ENCODE measurements around the gene PSMB7. TPM values are rescaled to one million over a fixed set of nuclear protein-coding genes. Genes with fewer than 3 reads are reported as not detected.
A peak's percentile ranks its signal among the peaks of the same experiment; 100 is the strongest.
"Not testable (repeated sequence)": the region's sequence is repeated elsewhere in the genome, so short reads cannot be mapped to it uniquely, and the experiment has no call there.

PSMB7 gene
- total RNA-seq, 6 experiments from 2014 or later = 220 to 267 (median 263) TPM

DNA sequence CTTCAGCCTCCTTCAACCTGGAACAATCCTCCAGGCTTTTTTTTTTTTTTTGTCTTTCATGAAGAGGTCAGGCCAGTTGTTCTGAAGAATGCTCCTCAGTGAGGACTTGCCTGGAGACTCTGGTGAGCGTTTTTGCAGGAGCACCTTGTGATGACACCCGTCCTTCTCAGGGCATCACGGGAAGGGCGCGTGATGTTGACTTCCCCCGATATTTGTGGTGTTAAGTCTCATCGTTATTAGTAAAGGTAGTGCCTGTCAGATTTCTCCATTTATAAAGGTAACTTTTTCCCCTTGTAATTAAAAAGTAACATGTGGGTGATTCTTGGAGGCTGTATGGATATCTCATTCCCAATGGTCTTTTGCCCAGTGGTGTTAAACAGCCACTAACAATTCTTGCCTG, 11.1 kb upstream of the PSMB7 start:
- peaks cover 12% of the 10 kb centered on the region for H3K4me1 Mint-ChIP-seq (ENCODE audit: low read depth)
- H3K4me3 Mint-ChIP-seq = no peak overlapping the region
- no peaks in the 10 kb centered on the region for H3K36me3 Mint-ChIP-seq (ENCODE audit: low read depth)
- no peak for DNase-seq
- TF ChIP-seq, protein P1, sequence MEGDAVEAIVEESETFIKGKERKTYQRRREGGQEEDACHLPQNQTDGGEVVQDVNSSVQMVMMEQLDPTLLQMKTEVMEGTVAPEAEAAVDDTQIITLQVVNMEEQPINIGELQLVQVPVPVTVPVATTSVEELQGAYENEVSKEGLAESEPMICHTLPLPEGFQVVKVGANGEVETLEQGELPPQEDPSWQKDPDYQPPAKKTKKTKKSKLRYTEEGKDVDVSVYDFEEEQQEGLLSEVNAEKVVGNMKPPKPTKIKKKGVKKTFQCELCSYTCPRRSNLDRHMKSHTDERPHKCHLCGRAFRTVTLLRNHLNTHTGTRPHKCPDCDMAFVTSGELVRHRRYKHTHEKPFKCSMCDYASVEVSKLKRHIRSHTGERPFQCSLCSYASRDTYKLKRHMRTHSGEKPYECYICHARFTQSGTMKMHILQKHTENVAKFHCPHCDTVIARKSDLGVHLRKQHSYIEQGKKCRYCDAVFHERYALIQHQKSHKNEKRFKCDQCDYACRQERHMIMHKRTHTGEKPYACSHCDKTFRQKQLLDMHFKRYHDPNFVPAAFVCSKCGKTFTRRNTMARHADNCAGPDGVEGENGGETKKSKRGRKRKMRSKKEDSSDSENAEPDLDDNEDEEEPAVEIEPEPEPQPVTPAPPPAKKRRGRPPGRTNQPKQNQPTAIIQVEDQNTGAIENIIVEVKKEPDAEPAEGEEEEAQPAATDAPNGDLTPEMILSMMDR (IDR thresholded peaks at IDR 0.05) = no peak
- no peak overlapping the region for H3K27ac Mint-ChIP-seq
- H3K9me3 Mint-ChIP-seq = no peaks in the 10 kb centered on the region
- peaks cover 24% of the 10 kb centered on the region for H3K27me3 Mint-ChIP-seq (ENCODE audit: insufficient read depth)

DNA sequence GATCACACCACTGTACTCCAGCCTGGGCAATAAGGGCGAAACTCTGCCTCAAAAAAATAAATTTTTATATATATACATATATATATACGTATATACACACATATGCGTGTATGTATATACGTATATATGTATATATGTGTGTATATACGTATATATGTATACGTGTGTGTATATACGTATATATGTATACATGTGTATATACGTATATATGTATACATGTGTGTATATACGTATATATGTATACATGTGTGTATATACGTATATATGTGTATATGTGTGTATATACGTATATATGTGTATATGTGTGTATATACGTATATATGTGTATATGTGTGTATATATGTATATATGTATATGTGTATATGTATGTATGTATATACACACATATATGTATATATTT, 10.5 kb upstream of the PSMB7 start:
- Mint-ChIP-seq H3K27me3 (ENCODE audit: insufficient read depth) (peaks cover 24% of the 10 kb centered on the region), H3K4me1 (ENCODE audit: low read depth) (peaks cover 12% of the 10 kb centered on the region)
- H3K4me3 Mint-ChIP-seq; H3K36me3 Mint-ChIP-seq (ENCODE audit: low read depth); DNase-seq; H3K27ac Mint-ChIP-seq; H3K9me3 Mint-ChIP-seq: not testable (repeated sequence)

DNA sequence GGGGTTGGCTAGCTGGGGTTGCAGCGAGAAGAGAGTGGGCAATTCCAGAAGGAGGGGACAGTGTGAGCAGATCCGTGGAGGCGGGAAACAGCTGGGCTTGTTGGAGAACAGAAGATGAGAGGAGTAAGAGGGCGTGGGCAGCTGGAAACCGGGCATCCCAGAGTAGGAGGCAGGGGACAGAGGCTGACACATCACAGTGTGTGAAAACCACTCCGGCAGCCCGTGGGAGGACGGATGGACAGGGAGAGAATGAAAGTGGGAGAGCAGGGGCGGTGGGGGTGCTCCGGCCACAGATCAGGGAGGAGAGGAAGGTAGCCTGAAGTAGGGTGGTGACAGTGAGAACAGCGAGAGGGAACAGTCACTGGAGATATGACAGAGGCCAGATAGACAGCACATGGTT, 8.3 kb upstream of the PSMB7 start:
- Mint-ChIP-seq H3K4me3 (peak overlapping the region; percentile 53), H3K9me3 (no peaks in the 10 kb centered on the region), H3K4me1 (ENCODE audit: low read depth) (peaks cover 14% of the 10 kb centered on the region), H3K36me3 (ENCODE audit: low read depth) (no peaks in the 10 kb centered on the region), H3K27ac (no peak overlapping the region), H3K27me3 (ENCODE audit: insufficient read depth) (peaks cover 21% of the 10 kb centered on the region)
- TF ChIP-seq, protein P1 (IDR thresholded peaks at IDR 0.05) = no peak
- DNase-seq = no peak

DNA sequence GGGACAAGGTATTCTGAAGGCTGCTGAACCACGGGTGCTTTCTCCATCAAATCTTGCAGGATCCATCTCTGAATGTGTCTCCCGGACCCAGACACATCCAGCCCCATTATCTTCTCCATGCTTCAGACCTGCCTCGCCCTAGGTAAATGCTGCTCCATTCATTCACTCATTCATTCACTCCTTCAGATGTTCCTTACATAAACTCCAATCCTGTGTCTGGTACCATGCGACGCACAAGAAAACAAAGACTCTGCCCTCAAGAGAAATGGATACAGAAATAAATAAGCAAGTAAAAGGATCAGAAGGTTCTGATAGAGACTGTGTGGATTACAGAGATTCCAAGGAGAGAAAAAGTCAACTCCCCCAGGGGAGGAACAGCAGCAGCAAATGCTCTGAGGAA, 7.9 kb upstream of the PSMB7 start:
- Mint-ChIP-seq H3K9me3 (no peaks in the 10 kb centered on the region), H3K4me3 (peak overlapping the region; percentile 53), H3K27ac (no peak overlapping the region), H3K36me3 (ENCODE audit: low read depth) (no peaks in the 10 kb centered on the region), H3K27me3 (ENCODE audit: insufficient read depth) (peaks cover 24% of the 10 kb centered on the region), H3K4me1 (ENCODE audit: low read depth) (peaks cover 16% of the 10 kb centered on the region)
- TF ChIP-seq, protein P1 (IDR thresholded peaks at IDR 0.05) = no peak
- no peak for DNase-seq

DNA sequence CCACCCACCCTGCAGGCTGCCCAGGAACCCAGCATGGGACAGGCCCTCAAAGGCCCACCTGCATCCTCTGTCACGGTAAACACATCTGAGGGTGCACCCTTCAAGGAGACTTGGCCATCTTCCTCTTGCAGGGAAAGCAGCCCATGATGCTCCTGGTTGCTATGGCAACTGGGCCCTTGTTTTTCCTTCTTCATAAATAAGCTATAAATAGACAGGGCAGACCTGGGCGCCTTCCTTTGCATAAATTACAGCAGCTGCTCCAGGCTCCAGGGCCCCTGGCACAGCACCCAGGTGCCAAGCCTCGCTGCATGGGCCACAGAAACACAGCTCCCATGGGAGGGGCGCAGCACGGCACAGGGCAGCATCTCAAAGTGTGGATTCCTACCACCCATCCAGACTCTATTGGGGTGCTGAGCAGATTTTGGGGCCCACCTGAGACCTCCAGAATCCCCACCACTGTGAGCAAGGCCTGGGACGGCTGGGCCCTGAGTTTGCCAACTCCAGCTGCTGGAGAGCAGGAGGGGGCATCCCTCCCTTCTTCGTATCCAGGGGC, 5.8 kb upstream of the PSMB7 start:
- H3K36me3 Mint-ChIP-seq (ENCODE audit: low read depth) = no peaks in the 10 kb centered on the region
- peaks cover 16% of the 10 kb centered on the region for H3K4me1 Mint-ChIP-seq (ENCODE audit: low read depth)
- no peak overlapping the region for H3K4me3 Mint-ChIP-seq
- H3K9me3 Mint-ChIP-seq = no peaks in the 10 kb centered on the region
- peak; percentile 37 for DNase-seq
- H3K27me3 Mint-ChIP-seq (ENCODE audit: insufficient read depth) = peaks cover 22% of the 10 kb centered on the region
- no peak overlapping the region for H3K27ac Mint-ChIP-seq
- TF ChIP-seq, protein P1 (IDR thresholded peaks at IDR 0.05) = no peak

DNA sequence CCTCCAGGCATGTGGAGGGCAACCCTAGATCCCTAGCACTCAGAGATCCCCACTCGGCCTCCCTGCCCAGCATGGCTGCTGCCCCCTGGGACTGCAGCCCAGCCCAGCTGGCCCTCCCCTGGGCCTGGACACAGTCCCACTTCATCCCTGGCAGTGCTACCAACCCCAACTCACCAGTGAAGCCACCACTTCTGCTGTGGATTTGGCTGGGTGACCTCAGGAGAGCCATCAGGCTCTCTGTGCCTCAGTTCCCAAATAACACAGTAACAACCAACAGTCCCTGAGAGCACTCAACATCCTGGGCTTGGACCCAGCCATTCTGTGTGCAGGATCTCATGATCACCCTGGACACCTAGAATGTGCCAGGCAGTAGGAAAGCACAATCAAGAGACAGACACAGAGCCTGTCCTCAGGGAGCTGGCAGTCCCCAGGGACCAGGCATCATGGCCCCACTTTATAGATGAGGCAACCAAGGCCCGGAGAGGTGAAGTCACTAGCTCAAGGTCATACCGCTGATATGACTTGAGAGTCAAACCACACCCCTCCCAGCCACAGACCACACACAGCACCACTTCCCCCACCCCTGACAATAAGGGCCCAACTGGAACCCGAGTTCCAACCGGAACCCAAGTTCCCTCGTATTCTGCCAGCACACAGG, 4.7 kb upstream of the PSMB7 start:
- Mint-ChIP-seq H3K36me3 (ENCODE audit: low read depth) (peaks cover 8% of the 10 kb centered on the region), H3K27ac (no peak overlapping the region), H3K9me3 (peaks cover 4% of the 10 kb centered on the region), H3K4me1 (ENCODE audit: low read depth) (peaks cover 21% of the 10 kb centered on the region), H3K27me3 (ENCODE audit: insufficient read depth) (peaks cover 20% of the 10 kb centered on the region), H3K4me3 (no peak overlapping the region)
- DNase-seq = no peak
- TF ChIP-seq, protein P1 (IDR thresholded peaks at IDR 0.05) = peak; percentile 72
